C4-2B (cell line): ENCODE data around the gene RPL35A.

Source experiments
- CTCF ChIP-seq: fragments of 450-650 bp; conservative IDR thresholded peaks from 2 replicates; pipeline ENCODE4 v1.5.1; 2017; ENCODE audit warnings: mild to moderate bottlenecking
- ZFX ChIP-seq: fragments of 450-650 bp; IDR thresholded peaks from 2 replicates; pipeline ENCODE4 v1.6.1; 2017

GRCh38 chr3:197953881-197954280 lies 3.9 kb downstream of the RPL35A start:
- TF ChIP-seq CTCF (no peak), ZFX (no peak)
